Epidermal melanocyte (primary cell): ENCODE measurements around the gene CDKL2.
A peak's percentile ranks its signal among the peaks of the same experiment; 100 is the strongest.
"Not testable (repeated sequence)": the region's sequence is repeated elsewhere in the genome, so short reads cannot be mapped to it uniquely, and the experiment has no call there.

Experiments used
- DNase-seq: peaks from one replicate; pipeline ENCODE4 v3.0.0; 2011; ENCODE audit warnings: low spot score; ENCODE audit not compliant: insufficient read length

Gene CDKL2

DNA sequence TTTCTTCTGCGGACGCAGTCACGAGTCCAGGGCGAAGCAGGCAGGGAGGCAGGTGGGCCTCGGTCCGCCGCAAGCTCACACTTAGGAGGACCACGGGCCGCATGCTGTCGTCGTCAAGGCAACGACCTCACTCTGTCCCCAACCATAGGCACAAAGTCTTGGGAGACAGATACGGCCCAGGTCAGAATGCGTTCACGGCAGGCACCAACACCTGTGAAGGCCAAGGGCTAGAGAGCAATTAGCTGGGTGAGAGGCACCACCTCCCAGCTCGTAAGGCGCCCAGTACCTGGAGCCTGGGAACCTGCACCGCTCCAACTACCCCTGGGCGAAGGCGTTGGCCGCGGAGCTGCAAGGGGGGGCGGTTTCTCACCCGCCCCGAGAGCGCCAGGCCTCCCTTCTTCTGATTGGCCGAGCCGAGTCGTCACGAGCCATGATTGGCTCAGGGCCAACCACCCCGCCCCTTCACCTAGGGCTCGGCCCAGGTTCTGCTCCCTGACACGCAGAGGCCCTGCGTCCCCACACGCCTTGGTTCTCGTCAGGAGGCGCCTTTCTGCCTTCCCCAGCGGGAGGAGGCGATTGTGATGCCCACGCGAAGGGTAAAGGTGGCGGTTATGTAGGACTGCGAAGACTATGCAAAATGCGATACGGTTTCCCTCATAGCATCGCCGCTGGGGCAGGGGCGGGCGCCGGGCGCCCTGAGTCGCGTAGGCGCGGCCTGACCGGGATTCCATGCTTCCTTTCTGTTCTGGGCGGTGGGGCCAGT, at the start of gene CDKL2:
TSS of gene CDKL2 (minus strand) at position 355 of the 763 bp plus-strand sequence. CDS start 4,540 bp downstream, outside the sequence.
- peak; percentile 59 for DNase-seq

DNA sequence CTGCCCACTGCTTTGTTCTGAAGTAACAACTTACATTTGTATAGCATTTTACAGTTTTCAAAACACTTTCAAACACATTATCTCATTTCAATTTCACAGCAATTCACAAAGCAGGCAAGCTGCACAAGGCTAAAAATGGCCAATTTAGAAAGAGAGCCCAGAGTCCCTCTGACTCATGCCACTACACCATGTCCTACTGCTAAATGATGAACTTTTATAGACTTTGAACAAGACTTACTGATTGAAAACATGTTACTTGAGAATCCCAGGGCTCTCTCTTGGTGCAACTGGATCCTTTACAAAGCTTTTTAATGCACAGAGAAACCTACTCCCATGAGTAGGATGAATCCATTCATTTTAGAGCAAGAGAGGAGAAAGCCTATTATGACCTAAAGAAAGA, 48.6 kb upstream of the CDKL2 start:
- DNase-seq, result no peak

DNA sequence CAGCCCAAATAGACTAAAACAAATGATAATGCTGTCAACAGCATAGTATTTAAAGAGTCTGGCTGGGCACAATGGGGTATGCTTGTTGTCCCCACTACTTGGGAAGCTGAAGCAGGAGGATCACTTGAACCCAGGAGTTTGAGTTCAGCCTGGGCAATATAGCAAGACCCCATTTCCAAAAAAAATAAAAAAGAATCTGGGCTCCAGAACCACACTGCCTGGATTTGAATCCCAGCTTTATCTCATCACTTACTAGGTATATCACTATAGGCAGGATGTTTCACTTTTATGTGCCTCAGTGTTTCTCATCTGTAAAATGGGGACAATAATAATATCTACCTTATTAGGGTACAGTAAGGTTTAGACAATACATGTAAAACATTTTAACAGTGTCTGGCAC, 48.1 kb upstream of the CDKL2 start:
- no peak for DNase-seq

DNA sequence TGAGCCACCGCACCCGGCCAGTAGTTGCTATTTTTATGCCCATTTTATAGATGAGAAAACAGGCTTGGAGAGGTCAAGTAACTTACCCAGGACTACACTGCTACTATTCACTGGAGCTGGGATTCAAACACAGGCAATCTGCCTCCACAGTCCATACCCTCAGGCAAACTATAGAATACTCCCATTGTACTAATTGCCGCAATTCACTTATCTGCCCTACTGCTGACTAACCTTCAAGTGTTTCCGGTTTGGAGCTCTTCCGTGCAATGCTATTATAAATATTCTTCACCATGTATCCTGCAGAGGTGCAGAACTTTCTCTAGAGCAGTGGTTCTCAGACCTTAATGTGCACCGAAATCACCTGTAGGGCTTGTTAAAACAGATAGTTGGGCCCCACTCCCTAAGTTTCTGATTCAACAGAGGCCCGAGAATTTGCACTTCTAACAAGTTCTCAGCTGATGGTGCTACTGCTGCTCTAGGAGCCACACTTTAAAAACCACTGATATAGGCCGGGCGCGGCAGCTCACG, 44.7 kb upstream of the CDKL2 start:
- DNase-seq, result no peak

DNA sequence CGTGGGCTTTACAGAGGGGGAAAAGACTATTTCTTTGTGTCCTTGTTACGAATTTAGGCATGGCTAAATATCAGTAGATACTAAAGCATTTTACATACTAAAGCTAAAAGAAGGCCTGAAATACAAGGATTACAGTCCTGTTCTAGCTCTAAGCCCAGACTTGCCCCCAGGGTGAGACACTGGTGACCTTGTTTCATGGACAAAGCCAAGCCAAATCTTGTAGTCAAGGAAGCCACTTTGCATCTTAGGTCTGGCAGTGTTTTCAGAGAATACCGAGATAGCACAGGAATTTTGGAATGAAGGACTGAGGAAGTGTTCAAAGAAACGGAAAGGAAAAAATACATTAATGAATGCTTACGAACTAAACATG, 43.6 kb upstream of the CDKL2 start:
- DNase-seq, result no peak

DNA sequence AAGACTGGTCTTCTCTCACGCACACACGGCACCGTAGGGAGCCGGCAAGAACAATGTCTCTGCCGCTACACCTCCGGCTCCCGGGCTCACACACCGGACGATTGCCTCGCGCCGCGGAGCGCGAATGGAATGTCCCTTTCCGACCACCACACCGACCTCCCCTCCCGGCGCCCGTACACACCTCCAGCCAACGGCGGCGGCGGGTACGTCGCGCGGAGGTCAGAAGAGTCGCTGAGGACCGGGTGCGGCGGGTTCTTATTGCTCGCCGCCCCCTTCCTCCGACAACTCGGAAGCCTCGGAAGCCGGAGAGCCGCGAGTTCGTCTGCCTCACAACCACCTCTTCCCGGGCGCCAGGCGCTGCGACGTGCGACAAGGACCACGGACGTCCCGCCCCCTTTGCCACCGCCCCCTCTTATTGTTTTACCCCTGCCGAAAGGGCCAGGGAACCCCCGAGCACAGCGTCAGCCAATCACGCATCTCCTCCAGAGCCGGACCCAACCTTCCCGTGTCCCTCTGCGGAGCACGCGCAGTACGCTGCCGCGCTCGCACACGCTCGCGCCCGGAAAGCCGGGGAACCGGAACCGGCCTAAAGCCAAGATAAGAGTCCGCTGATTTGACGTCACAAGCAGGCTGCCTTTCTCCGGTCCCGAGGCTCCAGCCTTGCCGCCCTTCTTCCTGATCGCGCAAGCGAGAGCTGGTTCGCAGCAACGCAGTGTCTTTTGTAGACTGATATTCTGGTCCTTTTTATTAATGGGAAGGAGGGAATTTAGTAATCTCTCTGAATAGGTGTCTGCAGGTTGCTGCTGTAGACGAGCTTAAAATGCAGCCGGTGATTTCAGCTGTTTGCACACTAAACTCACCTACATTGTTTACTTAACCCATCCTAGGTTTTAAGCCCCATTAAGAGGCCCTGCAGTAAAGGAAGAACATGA, 43.0 kb upstream of the CDKL2 start, which contains the start of gene G3BP2:
TSS of gene G3BP2 (minus strand) at position 385 of the 932 bp plus-strand sequence. CDS start 11,386 bp downstream, outside the sequence.
- peak; percentile 88 for DNase-seq

DNA sequence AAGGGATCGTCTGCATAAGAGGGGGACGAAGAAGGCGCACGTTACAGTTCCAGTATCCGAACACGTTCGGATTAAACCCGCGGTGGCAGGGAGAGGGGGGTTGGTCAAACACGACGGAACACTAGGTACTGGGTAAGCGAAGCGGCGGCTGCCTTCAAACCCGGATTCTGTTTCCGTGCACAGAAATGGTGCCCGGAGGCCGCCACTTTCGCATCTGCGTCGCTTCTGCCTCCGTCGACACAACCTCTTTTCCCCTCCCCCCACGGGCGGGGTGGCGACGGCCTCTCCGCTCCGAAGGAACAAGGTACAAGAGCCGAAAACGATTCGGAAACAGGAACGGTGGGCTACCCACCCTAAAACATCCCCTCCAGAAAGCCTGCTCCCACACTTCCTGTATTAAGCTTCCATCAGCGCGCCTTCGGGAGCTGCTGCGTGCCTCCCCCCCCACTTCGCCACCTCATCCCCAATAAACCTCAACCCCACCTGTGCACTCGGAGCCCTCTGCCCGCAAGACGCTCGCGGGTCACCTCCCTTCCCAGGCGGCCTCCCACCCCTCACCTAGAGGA, 42.2 kb upstream of the CDKL2 start:
- no peak for DNase-seq

DNA sequence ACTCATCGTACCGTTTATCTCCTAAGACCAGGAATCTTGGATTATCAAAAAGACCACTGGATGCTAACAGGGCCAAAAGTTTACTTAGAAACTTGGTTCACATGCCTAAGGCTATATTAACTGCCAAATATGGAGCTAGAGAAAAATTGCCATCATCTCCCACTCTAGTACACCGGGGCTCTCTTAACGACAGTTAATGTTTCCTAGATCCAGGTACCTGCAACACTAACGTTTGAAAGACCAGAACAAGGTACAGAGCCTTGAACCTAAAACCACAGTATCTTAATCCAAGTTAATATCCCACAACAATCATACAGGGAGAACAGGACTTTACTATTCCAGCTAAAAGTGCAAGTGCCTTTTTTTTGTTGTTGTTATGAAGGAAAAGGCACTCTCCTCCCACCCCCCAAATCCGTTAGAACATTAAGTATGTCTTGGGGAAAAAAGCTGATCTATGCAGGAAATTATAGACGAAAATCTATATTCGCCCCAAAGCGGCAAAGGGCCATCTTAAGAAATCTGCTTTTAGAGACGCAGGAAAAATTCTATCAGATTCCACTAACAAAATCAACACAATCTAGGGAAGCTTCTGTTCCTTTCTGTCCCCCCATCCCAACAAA, 41.6 kb upstream of the CDKL2 start:
- no peak for DNase-seq

DNA sequence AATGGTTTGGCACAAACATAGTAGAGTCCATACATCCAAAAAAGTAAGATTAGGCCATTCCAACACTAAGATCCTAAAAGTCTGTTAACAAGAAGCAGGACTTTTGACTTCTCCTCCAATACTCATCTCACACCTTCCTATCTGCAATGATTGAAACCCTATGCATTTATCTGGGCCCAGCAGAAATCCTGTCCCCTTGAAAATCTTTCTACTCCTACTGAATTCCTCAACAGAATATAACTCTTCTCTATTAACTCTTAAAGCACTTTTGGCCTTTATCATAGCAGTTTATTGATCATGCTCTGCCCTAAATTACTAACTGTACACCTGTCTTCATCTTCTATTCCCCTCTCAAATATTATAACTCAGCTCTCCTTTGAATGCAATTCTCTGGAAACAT, 38.3 kb upstream of the CDKL2 start:
- DNase-seq, result no peak

DNA sequence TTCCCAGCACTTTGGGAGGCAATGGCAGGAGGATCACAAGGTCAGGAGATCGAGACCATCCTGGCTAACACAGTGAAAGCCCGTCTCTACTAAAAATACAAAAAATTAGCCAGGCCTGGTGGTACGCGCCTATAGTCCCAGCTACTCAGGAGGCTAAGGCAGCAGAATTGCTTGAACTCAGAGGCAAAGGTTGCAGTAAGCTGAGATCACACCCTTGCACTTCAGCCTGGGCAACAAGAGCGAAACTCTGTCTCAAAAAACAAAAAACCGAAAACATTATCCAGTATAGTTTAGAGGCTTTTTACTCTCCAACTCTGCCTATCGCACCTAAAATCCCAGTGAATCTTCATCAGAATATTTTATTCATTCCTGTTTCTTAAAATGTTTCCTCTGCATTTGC, 37.3 kb upstream of the CDKL2 start:
- not testable (repeated sequence) for DNase-seq

DNA sequence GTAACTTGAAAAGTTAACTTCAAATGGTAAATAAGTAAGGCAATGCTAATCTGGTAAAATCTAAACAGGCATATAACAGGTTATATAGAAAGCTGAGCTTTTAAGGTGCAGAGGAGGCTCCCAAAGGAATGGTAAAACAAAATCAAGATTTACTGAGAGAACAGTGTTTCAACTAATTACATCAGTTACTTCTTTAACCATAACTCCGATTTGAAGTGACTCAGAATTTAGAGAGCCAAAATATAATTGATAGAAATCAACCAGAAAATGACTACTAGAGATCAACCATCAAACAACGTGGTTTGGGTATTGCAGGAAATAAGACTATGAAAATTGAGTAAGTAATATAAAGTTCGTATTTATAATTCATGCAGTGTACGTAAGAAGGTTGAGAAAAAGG, 36.0 kb upstream of the CDKL2 start:
- no peak for DNase-seq

DNA sequence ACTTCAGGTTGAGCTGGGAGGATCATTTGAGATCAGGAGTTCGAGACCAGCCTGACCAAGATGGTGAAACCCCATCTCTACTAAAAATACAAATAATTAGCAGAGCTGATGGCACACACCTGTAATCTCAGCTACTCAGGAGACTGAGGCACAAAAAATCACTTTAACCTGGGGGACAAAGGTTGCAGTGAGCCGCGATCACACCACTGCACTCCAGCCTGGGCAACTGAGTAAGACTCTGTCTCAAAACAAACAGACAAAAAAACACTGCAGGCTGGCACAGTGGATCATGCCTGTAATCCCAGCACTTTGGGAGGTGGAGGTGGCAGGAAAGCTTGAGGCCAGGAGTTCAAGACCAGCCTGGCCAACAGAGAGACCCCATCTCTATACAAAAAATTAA, 34.3 kb upstream of the CDKL2 start:
- DNase-seq, result not testable (repeated sequence)

DNA sequence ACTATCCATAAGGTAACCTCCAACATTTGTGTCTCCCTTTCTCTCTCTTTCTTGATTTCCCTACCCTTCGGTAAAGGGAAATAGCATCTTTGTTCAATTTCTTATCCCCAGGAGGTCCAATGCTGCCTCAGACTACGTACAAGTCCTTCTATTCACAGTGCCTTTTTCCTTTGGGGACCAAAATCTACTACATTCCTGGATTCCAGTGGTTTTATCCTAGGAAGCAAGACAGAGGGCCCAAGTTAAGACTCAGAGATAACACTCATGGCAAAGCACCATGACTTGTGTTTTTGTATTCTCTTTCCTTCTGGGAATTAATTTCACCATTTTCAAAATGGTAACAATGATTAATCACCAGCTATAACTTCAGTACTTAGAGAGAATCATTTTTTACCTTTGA, 32.3 kb upstream of the CDKL2 start:
- no peak for DNase-seq

DNA sequence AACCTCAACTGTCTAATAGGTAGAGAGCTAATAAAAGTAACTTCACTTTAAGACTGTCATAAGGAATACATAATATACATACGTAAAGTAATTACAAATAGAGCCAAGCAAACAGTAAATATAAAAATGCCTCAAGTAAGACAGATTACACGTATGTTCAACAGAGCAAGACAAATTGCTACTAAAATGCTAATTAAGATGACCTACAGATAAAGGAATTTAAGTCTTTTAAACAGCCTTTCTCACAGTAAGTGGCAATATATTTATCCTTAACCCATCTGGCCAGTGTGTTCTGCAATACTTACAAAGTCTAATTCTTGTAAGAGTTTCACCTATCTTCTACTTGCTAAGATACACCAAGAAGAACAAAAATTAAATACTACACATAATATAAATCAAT, 30.2 kb upstream of the CDKL2 start:
- no peak for DNase-seq

DNA sequence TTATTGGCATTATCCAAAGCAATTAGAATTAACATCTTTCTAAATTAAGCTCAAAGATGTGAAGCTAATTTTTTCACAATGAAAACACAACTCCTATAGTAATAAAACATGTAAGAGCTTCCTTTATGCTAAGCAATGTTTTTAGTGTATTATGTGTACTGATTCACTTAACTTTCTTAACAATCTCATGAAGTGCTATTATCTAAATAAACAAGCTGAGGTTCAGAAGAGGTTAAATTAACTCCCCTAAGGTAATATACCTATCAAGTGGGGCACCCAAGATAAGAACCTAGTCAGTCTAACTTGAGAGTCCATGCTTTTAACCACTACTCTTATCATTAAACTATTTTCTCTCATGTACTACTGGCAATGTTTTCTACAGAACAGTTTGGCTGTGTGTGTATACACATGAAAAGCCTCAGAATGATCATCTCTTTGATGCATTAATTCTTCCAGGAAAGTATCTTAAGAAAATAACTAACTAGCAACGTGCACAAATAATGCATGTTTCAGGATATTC, 29.2 kb upstream of the CDKL2 start:
- DNase-seq, result no peak

DNA sequence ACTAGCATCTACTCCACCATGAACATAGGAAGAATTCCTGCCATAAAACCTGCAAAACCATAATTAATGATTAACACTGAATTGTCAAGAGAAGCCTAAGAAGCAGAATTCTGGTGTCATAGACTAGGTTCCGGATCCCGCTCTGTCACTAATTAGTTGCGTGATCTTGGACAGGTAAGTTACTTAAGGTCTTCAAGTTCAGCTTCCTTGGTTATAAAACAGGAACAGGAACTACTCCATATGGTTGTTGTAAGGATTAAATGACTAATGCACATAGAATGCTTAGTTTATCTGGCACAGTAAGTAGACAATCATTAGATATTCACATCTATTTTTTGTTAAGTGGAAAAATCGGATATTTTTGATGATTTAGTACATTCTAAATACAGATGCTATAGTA, 28.5 kb upstream of the CDKL2 start:
- DNase-seq, result no peak

DNA sequence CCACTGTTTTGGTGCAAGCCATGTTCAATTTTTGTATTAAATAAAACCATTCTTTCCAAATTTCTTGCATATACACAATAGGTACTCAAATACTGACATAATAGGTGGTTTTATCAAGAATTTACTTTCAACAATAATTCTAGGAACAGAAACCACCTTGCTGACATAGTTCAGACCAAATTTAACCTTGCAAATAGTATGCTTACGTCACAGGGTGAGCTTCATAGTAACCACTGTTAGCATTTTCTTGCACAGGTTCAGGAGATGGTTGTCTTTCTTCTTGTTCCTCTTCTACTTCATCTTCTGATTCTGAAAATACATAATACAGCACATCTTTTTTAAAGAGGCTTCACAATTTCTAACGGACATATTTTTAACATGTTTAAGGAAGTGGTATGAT, 25.2 kb upstream of the CDKL2 start:
- no peak for DNase-seq

DNA sequence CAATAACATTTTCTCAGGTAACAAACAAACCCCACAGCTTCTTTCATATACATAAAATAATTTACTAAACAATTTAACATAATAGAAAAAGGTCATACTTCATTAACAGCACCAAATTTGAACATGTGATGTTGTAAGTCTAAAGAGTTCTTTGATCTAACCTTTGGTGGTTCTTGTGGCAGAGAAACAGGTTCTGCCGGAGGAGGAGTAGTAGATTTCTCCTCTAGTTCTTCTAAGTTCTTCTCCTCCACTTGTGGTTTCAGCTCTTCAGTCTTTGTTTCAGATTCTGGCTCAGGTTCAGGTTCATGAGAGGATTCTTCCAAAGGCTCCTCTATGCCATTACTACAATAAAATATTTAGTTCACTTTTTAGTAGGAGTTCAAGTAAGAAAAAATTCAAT, 24.6 kb upstream of the CDKL2 start:
- DNase-seq, result no peak

DNA sequence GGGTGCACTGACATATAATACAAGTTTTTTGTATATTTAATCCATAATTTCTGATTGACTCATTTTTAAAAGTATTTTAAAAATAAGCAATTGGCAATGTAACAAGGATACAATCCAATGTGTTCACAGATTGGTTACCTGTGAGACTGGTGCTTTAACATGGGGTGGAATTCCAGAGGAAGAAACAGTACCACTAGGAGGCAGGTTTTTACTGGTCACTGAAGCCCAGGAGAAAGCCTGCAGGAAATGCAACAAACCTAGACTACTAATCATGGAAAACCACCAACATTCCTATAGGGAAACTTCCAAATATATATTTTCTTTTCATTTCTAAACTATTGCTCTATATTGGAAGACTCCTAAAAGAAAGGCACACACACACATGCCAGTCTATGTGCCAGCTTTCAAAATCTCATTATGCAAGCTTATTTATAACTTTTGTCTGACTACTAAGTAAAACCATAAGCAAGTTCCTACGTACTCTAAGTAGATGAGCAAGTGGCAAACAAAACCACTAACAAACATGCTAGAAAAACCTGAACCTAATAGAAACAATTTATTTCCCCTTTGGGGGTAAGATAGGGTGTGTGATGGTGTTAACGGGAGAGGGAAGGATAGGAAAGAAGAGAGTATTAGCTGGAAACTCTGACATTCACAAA, 23.6 kb upstream of the CDKL2 start:
- DNase-seq, result no peak

DNA sequence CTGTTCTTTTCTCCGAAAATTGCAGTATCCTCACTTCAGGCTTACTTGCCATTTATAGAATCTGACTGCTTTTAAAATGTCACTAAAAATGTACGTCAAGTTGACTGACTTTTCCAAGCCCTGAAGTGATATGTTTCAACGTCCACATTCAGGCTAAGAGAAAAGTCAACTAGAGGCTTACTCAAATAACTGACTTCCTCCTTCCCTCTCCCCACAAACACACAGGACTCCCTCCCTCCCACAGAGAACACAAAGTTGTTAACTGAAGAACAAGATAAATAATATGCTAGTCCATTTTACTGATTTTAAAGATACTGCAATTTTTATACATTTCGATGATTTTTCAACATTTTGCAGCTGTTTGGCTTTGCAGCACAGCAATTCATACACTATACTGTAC, 13.8 kb upstream of the CDKL2 start:
- no peak for DNase-seq

DNA sequence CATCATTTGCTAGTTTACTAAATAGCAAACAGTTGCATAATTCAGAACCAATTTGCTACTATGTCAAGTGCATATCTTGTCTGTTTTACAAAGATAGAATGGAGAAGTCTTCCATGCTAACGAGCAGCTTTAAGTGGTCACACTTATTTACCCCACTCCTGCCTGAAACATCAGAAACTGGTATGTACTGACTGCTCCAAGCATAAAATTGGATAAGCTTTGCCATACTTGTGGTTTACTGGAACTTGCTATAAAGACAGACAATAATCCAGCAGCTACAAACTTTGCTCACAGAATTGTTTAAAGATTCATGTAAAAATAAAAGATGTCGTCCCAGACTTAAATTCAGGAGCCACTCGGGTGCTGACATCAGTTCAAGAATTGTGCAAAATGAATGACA, 13.3 kb upstream of the CDKL2 start:
- DNase-seq, result no peak
